ENCODE results near the gene ST8SIA1.

Gene ST8SIA1

DNA sequence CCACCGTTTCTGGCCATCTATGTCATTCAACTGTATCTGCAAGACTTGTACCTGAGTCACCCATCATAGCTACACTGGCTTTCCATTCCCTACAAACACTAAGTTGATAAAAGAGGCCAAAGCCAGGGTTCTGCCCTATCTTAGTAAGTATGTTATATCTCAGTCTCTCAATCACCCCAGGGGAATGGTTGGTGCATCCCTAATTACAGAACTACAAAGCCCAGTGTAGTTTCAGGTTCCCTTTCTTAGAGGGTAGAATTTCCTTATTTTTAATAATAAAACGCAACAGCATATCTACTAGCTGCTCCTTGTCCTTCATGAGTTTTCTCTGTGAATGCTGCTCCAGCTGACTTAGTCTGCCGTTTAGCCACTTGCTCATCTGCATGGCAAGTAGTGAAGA is 57.6 kb downstream of the ST8SIA1 start:
- DNase-seq: no peak

DNA sequence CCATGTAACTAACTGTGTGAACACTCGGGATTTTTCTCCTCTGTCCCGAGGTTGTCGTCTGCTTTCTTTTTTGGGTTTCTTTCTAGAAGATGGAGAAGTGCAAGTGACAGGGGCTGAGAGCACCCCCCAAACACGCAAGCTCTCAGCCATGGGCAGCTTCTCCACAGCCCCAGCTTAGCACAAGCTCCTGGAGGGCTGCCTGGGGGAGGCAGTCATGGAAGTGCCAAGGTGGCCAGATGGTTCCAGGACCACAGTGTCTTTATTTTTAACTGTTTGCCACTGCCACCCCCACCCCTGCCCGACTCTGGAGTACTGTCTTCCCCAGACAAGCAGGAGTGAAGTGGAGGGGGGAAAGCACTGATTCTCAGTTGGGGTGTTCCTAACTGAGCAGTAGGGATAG is 58.2 kb downstream of the ST8SIA1 start:
- no peak for DNase-seq

DNA sequence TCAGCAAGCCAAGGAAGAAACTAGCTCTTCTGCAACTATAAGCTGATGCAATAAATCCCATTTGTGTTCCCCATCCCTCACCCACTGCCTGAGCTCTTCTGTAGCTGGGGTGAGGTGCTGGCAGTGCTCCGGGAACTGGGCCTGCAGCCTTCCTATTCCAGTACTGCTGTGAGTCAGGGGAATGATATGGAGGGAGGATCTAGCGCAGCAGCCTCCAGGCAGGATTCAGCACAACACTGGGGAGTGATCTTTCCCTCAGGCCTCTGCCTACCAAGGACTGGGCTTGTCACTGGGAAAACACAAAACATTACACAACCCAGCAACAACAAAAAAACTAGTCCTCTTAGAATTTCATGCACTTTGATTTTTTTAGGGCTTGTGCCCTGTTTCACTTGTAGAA is 58.7 kb downstream of the ST8SIA1 start:
- DNase-seq: no peak

- no peak for DNase-seq
Observed at GRCh38 chr12:22272335-22273151, 62.0 kb downstream of the ST8SIA1 start.

- no peak for DNase-seq
Observed at GRCh38 chr12:22271023-22271422, 63.5 kb downstream of the ST8SIA1 start.

GRCh38 chr12:22268973-22269372 is 65.5 kb downstream of the ST8SIA1 start:
- no peak for DNase-seq

DNA sequence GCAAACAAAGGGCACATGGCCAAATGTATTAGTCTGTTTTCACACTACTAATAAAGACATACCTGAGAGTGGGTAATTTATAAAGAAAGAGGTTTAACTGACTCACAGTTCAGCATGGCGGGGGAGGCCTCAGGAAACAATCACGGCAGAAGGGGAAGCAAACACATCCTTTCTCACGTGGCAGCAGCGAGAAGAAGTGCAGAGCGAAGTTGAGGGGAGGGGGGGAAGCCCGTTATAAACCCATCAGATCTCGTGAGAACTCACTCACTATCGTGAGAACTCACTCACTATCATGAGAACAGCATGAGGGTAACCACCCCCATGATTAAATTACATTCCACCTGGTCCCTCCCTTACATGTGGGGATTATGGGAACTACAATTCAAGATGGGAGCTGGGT is 66.1 kb downstream of the ST8SIA1 start:
- no peak for DNase-seq

DNA sequence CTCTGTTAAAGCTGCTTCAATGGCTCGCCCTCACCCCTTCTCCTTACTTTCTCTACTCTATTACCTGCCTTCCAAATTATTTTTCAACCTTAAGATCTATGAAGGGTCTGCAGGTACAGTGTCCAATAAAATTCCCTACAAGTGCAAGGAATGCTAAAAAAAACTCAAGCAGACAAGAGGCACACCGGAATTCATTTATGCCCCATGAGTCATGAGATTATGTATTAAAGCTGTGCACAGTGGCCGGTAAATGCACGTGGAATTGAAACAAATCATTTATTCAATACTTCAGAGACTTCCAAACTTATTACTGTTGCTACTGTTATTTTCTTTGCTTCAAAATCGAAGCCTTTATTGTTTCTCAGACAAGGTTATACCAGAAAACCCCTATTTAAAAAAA is 68.4 kb downstream of the ST8SIA1 start:
- no peak for DNase-seq

GRCh38 chr12:22264380-22264779 is 70.1 kb downstream of the ST8SIA1 start:
- DNase-seq: no peak

- DNase-seq: no peak
Observed at GRCh38 chr12:22262309-22262708, 72.2 kb downstream of the ST8SIA1 start.

DNA sequence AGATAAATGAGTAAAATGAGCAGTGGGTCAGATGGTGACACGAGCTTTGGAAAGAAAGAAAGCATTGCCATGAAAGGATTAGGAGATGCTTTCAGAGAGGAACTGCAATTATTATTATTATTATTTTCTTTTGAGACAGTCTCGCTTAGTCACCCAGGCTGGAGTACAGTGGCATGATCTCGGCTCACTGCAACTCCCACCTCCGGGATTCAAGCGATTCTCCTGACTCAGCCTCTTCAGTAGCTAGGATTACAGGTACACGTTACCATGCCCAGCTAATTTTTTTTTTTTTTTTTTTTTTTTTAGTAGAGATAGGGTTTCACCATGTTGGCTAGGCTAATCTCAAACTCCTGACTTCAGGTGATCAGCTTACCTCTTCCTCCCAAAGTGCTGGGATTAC is 77.4 kb downstream of the ST8SIA1 start:
- no peak for DNase-seq

DNA sequence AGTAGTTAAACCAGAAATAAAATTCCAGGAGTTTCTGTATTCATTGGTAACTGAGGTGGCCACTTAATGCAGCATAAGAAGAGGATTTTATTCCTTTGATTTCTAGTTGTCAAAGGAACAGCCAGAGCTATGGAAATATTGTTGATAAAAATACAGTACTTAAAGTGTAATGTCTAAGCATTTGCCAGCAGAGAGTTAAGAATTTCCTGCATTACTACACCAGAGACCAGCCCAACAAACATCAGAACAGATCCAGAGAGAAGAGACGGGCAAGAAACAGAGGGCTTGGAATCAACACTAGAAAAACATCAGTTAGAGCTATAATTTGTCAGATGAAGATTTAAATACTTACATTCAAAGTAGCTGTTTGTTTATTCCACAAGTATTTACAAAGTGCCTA is 77.9 kb downstream of the ST8SIA1 start:
- DNase-seq: no peak

GRCh38 chr12:22256041-22256441 is 78.5 kb downstream of the ST8SIA1 start:
- DNase-seq: no peak

DNA sequence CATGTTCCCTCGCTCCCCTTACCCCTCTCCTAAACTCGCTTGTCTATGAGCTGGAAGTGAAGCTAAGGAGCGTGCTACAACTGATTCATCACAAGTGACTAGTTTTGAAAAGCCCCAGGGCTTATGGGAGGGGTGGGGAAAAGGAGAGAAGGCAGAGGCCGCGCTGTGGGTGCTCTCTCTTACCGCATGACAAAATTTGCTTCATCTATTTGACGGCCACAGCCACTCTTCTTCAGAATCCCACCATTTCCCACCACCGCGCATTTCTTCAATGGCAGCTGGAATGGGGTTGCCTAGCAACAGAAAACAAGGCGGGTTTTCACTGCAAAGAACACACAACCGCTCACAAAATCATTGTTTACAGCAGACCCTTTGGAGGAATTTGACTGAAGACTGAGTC is 79.4 kb downstream of the ST8SIA1 start:
- DNase-seq: no peak

- DNase-seq: no peak
Observed at GRCh38 chr12:22254478-22254877, 80.0 kb downstream of the ST8SIA1 start.

GRCh38 chr12:22252057-22252456 is 82.5 kb downstream of the ST8SIA1 start:
- no peak for DNase-seq

DNA sequence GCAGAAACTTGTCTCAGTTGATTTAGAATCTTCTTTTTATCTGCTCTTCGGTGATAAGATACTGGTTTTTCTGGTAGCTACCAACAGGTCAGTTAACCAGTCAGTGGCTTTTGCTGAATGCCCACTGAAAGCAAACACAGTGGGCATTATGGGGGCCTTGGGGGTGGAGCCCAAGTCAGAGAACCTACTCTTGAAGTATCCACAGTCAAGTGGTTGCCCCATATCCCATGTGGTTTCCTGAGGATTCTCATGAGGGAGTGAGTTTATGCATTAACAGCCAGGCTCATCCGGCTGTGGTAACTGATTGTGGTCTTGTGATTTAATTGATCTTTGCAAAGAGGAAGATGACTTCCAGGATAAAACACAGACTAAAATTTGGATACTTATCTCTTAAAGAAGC is 83.7 kb downstream of the ST8SIA1 start:
- DNase-seq: no peak

- no peak for DNase-seq
Observed at GRCh38 chr12:22248571-22249115, 85.9 kb downstream of the ST8SIA1 start.

DNA sequence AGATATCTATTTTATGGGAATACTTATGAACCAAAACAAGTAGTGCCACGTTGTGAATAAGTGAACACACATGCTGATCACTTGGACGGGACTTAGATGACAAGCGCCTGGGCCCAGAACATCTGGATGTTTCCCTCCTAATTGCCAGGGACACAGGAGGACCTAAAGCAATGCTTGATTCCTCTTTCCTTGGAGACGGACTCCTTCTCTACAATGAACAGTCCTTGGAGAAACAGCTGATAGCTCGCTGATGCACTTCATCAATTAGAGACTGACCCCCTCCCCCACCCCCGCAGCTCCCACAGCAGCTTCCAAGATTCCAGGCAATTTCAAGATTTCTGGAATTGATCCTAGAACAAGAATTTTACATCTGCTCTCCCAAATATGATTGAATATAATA is 86.4 kb downstream of the ST8SIA1 start:
- no peak for DNase-seq

DNA sequence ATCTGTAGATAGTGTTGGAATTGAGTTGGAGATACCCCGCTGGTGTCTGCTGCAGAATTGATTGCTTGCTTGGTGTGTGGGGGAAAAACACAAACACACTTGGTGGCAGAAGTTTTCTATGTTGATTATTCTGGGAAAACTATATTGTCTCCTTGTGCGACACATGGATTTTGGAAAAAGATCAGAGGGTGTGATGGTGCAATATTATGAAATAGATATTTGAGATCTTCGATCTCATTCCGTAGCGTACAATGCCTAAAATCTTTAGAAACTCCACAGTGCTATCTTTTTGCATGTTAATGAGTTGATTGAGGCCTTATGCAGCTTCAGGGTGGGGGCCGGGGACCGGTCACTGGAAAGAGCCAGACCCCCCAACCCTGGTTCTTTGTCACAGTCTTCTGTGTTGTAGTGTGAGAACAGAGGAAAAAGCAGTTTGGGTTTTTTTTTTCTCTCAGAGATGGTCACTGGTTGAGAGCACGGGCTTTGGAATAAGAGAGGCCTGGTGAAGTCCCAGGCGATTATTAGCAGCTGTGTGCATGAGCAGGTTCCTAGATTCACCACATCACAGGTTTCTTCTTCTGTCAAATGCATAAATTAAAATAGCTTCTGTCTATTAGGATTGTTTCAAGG is 88.2 kb downstream of the ST8SIA1 start:
- DNase-seq: no peak

DNA sequence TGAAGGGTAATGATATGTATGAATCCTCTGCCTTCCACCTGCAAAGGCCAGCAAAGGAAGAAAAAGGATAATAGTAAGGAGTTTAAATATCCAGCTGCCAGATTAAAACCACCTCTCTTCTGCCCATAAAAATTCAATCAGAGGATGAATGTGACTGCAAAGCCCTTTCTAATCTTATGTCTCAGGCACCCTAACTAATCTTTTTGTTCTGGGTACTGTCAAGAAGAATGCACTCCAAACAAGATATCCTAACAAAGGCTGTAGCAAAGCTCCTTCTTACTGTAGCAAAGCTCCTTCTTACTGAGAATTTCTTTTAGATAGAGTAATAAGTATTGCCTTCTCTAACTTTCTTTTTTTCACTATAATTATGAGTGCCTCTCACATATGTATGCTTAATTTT is 91.8 kb downstream of the ST8SIA1 start:
- DNase-seq: no peak

- DNase-seq: no peak
Observed at GRCh38 chr12:22238211-22238610, 96.3 kb downstream of the ST8SIA1 start.

DNA sequence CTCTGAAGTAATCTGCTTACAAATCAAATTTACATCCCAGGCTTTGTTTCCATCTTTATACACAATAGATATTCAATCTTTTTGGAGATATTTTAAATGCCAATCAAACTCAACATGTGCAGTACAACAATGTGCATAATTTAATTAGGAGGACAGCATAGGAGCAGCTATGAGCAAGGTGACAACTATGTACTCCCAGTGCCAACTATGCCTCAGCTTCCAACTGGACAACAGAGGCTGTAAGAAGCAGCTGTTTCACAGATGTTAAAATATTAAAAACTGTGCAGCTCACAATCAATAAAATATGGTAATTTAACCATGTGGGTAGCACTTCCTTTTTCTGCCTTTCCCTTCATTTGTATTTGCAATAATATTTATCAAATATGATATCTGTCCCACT is 99.9 kb downstream of the ST8SIA1 start:
- DNase-seq: no peak

- no peak for DNase-seq
Observed at GRCh38 chr12:22231836-22232235, 102.7 kb downstream of the ST8SIA1 start.

DNA sequence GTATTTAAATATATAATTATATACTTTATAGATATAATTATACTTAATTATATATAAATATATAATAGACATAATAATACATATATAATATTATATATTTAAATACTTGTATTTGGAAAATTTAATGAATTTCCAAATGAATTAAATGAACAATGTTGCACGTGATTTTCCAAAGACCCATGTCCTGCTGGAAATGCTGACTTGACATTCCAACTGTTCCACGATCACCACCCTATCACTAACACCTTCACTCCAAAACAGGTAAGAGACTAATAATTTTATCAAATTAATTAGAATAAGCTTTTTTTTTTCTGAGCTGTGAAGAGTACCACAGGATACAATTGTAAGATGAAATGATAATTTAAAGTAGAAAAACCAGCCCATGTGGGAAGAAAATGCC is 103.4 kb downstream of the ST8SIA1 start:
- DNase-seq: no peak

Measured in DMS79 (cell line).